ENCODE data around the gene LIG3. TPM values are rescaled to one million over a fixed set of nuclear protein-coding genes. Genes with fewer than 3 reads are reported as not detected.

The LIG3 gene
- total RNA-seq, 1 experiment from 2014 or later: 56.4 TPM

GRCh38 chr17:35048685-35049379, 68.5 kb downstream of the LIG3 start:
- H3K36me3 ChIP-seq (ENCODE audit: control insufficient read depth, insufficient read depth, low read length): no peaks in the 10 kb centered on the region
- ChIA-PET CTCF (no interaction called here), POLR2A (no interaction called here)
- no peak overlapping the region for H3K27ac ChIP-seq (ENCODE audit: low read length)
- H3K4me3 ChIP-seq (ENCODE audit: low read depth in 2 of 2, low read length in 2 of 2): no peak overlapping the region
- intact Hi-C loops (cut with micrococcal nuclease; ENCODE audit: unreplicated experiment) (no loop called here), in situ Hi-C loops (cut with HindIII; ENCODE audit: low pct_unique_long_range_greater_than_20kb, low sequenced_read_pairs) (no loop called here)
- DNase-seq (ENCODE audit: low read depth, low spot score) (no peak), ATAC-seq (no peak)
- peaks cover 12% of the 10 kb centered on the region for H3K4me1 ChIP-seq (ENCODE audit: control insufficient read depth, insufficient read depth, low read length)
- H3K27me3 ChIP-seq (ENCODE audit: control insufficient read depth, insufficient read depth, low read length): no peaks in the 10 kb centered on the region
- BruUV-seq (replicated peaks): no TSS peak
- no peaks in the 10 kb centered on the region for H3K9me3 ChIP-seq (ENCODE audit: control insufficient read depth, insufficient read depth, low read depth, low read length)
- no peak for TF ChIP-seq SIN3A (IDR thresholded peaks at IDR 0.05; ENCODE audit: borderline replicate concordance, insufficient read depth, low read depth, low read length)
- no peak for TF ChIP-seq TCF7L2 (IDR thresholded peaks at IDR 0.05; ENCODE audit: low read depth, low read length)
- TF ChIP-seq POLR2AphosphoS5 (IDR thresholded peaks at IDR 0.05; ENCODE audit: low read depth, low read length): no peak
- TF ChIP-seq REST (IDR thresholded peaks at IDR 0.05; ENCODE audit: insufficient read depth in 1 of 2, low read depth in 2 of 2, low read length in 1 of 2): no peak
- no peak for TF ChIP-seq CTCF (IDR thresholded peaks at IDR 0.05)

- Histone ChIP-seq H3K4me1 (ENCODE audit: control insufficient read depth, insufficient read depth, low read length) (peaks cover 12% of the 10 kb centered on the region), H3K27me3 (ENCODE audit: control insufficient read depth, insufficient read depth, low read length) (no peaks in the 10 kb centered on the region), H3K9me3 (ENCODE audit: control insufficient read depth, insufficient read depth, low read depth, low read length) (no peaks in the 10 kb centered on the region), H3K4me3 (ENCODE audit: low read depth in 2 of 2, low read length in 2 of 2) (no peak overlapping the region), H3K36me3 (ENCODE audit: control insufficient read depth, insufficient read depth, low read length) (no peaks in the 10 kb centered on the region), H3K27ac (ENCODE audit: low read length) (no peak overlapping the region)
- ATAC-seq (no peak), DNase-seq (ENCODE audit: low read depth, low spot score) (no peak)
- ChIA-PET POLR2A (no interaction called here), CTCF (no interaction called here)
- intact Hi-C loops (cut with micrococcal nuclease; ENCODE audit: unreplicated experiment): no loop called here
- in situ Hi-C loops (cut with HindIII; ENCODE audit: low pct_unique_long_range_greater_than_20kb, low sequenced_read_pairs): no loop called here
- no TSS peak for BruUV-seq (replicated peaks)
- no peak for TF ChIP-seq SIN3A (IDR thresholded peaks at IDR 0.05; ENCODE audit: borderline replicate concordance, insufficient read depth, low read depth, low read length)
- no peak for TF ChIP-seq TCF7L2 (IDR thresholded peaks at IDR 0.05; ENCODE audit: low read depth, low read length)
- TF ChIP-seq POLR2AphosphoS5 (IDR thresholded peaks at IDR 0.05; ENCODE audit: low read depth, low read length): no peak
- no peak for TF ChIP-seq REST (IDR thresholded peaks at IDR 0.05; ENCODE audit: insufficient read depth in 1 of 2, low read depth in 2 of 2, low read length in 1 of 2)
- no peak for TF ChIP-seq CTCF (IDR thresholded peaks at IDR 0.05)
Observed at GRCh38 chr17:35050170-35050569, 69.9 kb downstream of the LIG3 start.

All from Panc1 (cell line).